ENCODE data around the gene UBA7.

DNA sequence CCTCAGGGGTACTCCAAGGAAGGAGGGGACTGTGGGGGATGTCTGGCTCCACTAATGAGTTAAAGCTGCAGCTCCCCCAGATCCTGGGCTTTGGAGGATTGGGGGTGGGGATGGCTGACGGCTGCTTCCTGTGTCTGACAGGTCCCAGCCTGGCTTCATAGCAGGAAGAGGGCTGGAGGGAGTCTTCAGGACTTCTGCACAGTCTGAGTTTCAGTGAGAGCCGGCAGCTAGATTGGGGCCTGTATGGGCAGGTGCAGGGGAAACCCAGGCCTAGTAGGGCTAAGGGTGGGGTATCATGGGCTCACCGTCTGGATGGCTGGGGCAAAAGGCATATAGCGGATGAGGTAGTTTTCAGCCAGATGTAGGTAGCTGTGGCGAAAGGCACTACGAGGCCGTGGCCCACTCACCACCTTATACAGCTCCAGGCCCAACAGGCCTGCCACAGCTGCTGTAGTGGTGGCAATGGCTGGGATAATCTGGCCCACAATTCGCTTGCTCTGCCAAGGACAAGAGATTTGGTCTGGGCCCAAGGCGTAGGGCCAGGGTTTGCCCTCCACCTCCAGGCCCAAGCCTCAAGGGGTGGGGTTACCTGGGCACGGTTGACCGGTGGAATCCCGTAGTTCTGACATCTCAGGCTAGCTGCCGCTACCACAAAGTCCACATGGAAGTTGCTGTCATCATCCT, 6.2 kb downstream of the UBA7 start:
- TF ChIP-seq, protein P1, sequence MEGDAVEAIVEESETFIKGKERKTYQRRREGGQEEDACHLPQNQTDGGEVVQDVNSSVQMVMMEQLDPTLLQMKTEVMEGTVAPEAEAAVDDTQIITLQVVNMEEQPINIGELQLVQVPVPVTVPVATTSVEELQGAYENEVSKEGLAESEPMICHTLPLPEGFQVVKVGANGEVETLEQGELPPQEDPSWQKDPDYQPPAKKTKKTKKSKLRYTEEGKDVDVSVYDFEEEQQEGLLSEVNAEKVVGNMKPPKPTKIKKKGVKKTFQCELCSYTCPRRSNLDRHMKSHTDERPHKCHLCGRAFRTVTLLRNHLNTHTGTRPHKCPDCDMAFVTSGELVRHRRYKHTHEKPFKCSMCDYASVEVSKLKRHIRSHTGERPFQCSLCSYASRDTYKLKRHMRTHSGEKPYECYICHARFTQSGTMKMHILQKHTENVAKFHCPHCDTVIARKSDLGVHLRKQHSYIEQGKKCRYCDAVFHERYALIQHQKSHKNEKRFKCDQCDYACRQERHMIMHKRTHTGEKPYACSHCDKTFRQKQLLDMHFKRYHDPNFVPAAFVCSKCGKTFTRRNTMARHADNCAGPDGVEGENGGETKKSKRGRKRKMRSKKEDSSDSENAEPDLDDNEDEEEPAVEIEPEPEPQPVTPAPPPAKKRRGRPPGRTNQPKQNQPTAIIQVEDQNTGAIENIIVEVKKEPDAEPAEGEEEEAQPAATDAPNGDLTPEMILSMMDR (IDR thresholded peaks at IDR 0.05), result no peak
- no peak for TF ChIP-seq POLR2A (IDR thresholded peaks at IDR 0.05)

Measured in thyroid gland (tissue), 4 donors.